Neural cell (in vitro differentiated cells): ENCODE data around the gene USH1C.

ENCODE experiments used
- CTCF ChIP-seq: fragments of 450-650 bp; IDR thresholded peaks from 2 replicates; pipeline ENCODE4 v1.5.1; 2014; ENCODE audit warnings: antibody characterized with exemption, mild to moderate bottlenecking, moderate library complexity; ENCODE audit not compliant: poor library complexity, severe bottlenecking
- EP300 ChIP-seq: fragments of 450-650 bp; conservative IDR thresholded peaks from 2 replicates; pipeline ENCODE4 v1.6.1; 2014; ENCODE audit warnings: antibody characterized with exemption, mild to moderate bottlenecking, moderate library complexity; ENCODE audit not compliant: poor library complexity, severe bottlenecking
- EZH2 ChIP-seq: fragments of 200-600, 300-800 bp; shearing (Covaris generic), sonication (generic); IDR thresholded peaks from 2 replicates; pipeline ENCODE4 v1.6.1; 2014; ENCODE audit warnings: antibody characterized with exemption, low read length, borderline replicate concordance, mild to moderate bottlenecking; ENCODE audit not compliant: insufficient read depth, poor library complexity, severe bottlenecking
- POLR2AphosphoS5 ChIP-seq: IDR thresholded peaks from 2 replicates; pipeline ENCODE4 v1.6.1; 2012
- RAD21 ChIP-seq: fragments of 450-650 bp; conservative IDR thresholded peaks from 2 replicates; pipeline ENCODE4 v1.6.1; 2014; ENCODE audit warnings: antibody characterized with exemption, mild to moderate bottlenecking, moderate library complexity
- REST ChIP-seq: IDR thresholded peaks from 2 replicates; pipeline ENCODE4 v1.6.1; 2012; ENCODE audit warnings: borderline replicate concordance
- TAF1 ChIP-seq: IDR thresholded peaks from 2 replicates; pipeline ENCODE4 v1.6.1; 2012; ENCODE audit warnings: low read depth

- no peak for TF ChIP-seq RAD21
- no peak for TF ChIP-seq EP300
- TF ChIP-seq EZH2, result no peak
- TF ChIP-seq CTCF, result no peak
- TF ChIP-seq REST, result no peak
- TF ChIP-seq POLR2AphosphoS5, result no peak
- no peak for TF ChIP-seq TAF1
Observed at GRCh38 chr11:17460406-17460805, 83.8 kb downstream of the USH1C start.
